ENCODE measurements around the gene ZBP1. TPM values are rescaled to one million over a fixed set of nuclear protein-coding genes. Genes with fewer than 3 reads are reported as not detected.

ZBP1 gene
- polyA plus RNA-seq, 1 experiment, result not detected

DNA sequence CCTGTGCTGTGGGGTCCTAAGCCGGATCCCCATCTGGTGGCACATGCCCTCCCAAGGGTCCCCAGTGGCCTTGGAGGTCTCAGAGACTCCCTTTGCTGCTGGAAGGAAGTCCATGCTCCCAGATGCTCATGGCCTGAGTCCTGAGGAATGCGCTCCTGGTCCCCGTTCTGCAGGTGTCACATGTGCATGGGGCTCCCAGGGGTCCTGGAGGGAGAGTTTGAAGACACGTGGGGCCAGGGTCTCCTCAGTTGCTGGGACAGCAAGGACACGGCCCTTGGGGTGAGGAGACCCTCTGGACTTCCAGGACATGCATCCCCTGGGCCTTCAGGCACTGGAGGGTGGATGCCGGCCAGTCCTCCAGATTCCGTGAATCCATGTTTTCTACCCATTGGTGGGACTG, 11.7 kb downstream of the ZBP1 start:
- ChIA-PET CTCF (no interaction called here), POLR2A (no interaction called here)
- TF ChIP-seq CTCF (IDR thresholded peaks at IDR 0.05; ENCODE audit: low read depth, low read length), result no peak
- Histone ChIP-seq H3K4me3 (ENCODE audit: low read depth, low read length) (no peak overlapping the region), H3K27me3 (ENCODE audit: control insufficient read depth, insufficient read depth, low read length) (peaks cover 3% of the 10 kb centered on the region), H3K9me3 (ENCODE audit: control insufficient read depth, insufficient read depth, low read length) (no peaks in the 10 kb centered on the region; the same call in 1 of the 2 replicates), H3K27ac (ENCODE audit: low read depth, low read length) (no peak overlapping the region)
- DNase-seq (ENCODE audit: low read depth, low spot score), result no peak

DNA sequence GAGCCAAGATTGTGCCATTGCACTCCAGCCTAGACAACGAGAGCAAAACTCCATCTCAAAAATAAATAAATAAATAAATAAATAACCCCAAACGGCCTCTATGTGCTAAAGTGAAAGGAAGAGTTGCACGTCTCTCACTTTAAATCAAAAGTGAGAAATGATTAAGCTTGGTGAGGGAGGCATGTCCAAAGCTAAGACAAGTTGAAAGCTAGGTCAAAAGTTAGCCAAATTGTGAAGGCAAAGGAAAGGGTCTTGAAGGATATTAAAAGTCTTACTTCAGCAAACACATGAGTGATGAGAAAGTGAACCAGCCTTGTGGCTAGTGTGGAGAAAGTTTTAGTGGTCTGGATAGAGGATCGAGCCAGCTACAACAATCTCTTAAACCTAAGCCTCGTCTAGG, 14.3 kb downstream of the ZBP1 start:
- no peak for DNase-seq (ENCODE audit: low read depth, low spot score)
- POLR2A ChIA-PET, result no interaction called here
- no peak for TF ChIP-seq CTCF (IDR thresholded peaks at IDR 0.05; ENCODE audit: low read depth, low read length)
- no peak overlapping the region for H3K27ac ChIP-seq (ENCODE audit: low read depth, low read length)
- H3K9me3 ChIP-seq (ENCODE audit: control insufficient read depth, insufficient read depth, low read length), result no peaks in the 10 kb centered on the region; the same call in 1 of the 2 replicates
- no peaks in the 10 kb centered on the region for H3K27me3 ChIP-seq (ENCODE audit: control insufficient read depth, insufficient read depth, low read length)
- CTCF ChIA-PET, result interaction anchor here (1.6 kb wide), 1 partner anchor 11 kb away, joined by 7 read pairs; no protein-coding TSS in a partner anchor
- no peak overlapping the region for H3K4me3 ChIP-seq (ENCODE audit: low read depth, low read length)

DNA sequence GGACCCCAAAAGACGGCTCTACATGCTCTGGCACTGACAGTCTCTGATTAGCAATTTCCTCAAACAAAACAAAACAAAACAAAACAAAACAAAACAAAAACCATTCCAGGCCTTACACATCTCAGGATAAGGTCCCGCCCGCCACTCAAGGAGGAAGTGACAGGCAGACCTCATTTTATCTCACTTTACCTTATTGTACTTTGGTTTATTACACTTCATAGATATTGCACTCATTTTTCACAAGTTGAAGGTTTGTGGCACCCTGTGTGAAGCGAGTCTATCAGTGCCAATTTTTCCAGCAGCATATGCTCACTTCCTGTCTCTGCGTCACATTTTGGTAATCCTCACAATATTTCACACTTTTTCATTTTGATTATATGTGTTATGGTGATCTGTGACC, 15.2 kb downstream of the ZBP1 start:
- H3K9me3 ChIP-seq (ENCODE audit: control insufficient read depth, insufficient read depth, low read length), result no peaks in the 10 kb centered on the region; the same call in 1 of the 2 replicates
- no peak overlapping the region for H3K27ac ChIP-seq (ENCODE audit: low read depth, low read length)
- no peak overlapping the region for H3K4me3 ChIP-seq (ENCODE audit: low read depth, low read length)
- CTCF ChIA-PET, result no interaction called here
- POLR2A ChIA-PET, result no interaction called here
- TF ChIP-seq CTCF (IDR thresholded peaks at IDR 0.05; ENCODE audit: low read depth, low read length), result no peak
- H3K27me3 ChIP-seq (ENCODE audit: control insufficient read depth, insufficient read depth, low read length), result no peaks in the 10 kb centered on the region
- no peak for DNase-seq (ENCODE audit: low read depth, low spot score)

DNA sequence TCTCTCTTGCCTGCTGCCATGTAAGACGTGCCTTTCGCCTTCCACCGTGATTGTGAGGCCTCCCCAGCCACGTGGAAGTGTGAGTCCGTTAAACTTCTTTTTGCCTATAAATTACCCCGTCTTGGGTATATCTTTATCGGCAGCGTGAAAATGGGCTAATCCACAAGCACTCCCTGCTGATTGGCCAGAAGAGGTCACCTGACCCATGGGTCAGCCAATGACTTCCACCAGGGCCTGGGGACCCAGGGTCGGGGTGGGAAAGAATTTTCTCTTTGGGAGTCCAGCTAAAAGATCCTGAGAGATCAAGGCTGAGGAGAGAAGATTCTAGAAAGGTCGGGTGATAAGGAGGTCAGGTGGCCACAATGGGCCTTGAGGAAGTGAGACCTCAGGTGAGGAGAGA, 17.1 kb downstream of the ZBP1 start:
- no peak for DNase-seq (ENCODE audit: low read depth, low spot score)
- H3K9me3 ChIP-seq (ENCODE audit: control insufficient read depth, insufficient read depth, low read length), result no peaks in the 10 kb centered on the region
- no peak overlapping the region for H3K27ac ChIP-seq (ENCODE audit: low read depth, low read length)
- TF ChIP-seq CTCF (IDR thresholded peaks at IDR 0.05; ENCODE audit: low read depth, low read length), result no peak
- H3K27me3 ChIP-seq (ENCODE audit: control insufficient read depth, insufficient read depth, low read length), result peaks cover 5% of the 10 kb centered on the region
- no peak overlapping the region for H3K4me3 ChIP-seq (ENCODE audit: low read depth, low read length)
- CTCF ChIA-PET, result interaction anchor here (0.6 kb wide), 1 partner anchor 493 kb away, joined by 3 read pairs; no protein-coding TSS in a partner anchor
- POLR2A ChIA-PET, result no interaction called here

DNA sequence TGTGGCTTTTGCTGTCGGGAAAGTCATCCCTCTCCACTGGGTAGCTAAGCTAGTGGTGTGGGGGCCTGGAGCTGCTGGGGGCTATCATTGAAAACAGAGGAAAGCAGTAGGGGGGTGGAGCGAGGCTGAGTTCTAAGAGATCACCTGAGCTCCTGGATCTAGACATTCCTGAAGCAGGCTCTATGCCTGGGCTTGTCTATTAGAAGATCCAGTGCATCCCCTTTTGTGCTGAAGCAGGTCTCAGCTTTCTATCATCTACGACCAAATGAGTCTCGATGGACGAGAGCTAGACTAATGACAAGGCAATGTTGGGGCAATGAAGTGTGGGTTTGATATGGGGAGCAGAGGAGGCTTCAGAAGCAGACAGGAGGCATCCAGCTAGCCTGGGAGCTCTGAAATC, 18.5 kb downstream of the ZBP1 start:
- H3K27ac ChIP-seq (ENCODE audit: low read depth, low read length), result no peak overlapping the region
- POLR2A ChIA-PET, result no interaction called here
- no peak overlapping the region for H3K4me3 ChIP-seq (ENCODE audit: low read depth, low read length)
- H3K27me3 ChIP-seq (ENCODE audit: control insufficient read depth, insufficient read depth, low read length), result peaks cover 5% of the 10 kb centered on the region
- CTCF ChIA-PET, result interaction anchor here (0.7 to 2.3 kb wide), 4 partner anchors 477 to 609 kb away, joined by 3 to 8 read pairs (median 6); no protein-coding TSS in a partner anchor
- DNase-seq (ENCODE audit: low read depth, low spot score), result no peak
- H3K9me3 ChIP-seq (ENCODE audit: control insufficient read depth, insufficient read depth, low read length), result no peaks in the 10 kb centered on the region
- no peak for TF ChIP-seq CTCF (IDR thresholded peaks at IDR 0.05; ENCODE audit: low read depth, low read length)

Data from AG04450 (cell line).